ENCODE data around the gene LAMA5. TPM values are rescaled to one million over a fixed set of nuclear protein-coding genes. Genes with fewer than 3 reads are reported as not detected.

LAMA5 gene
- total and polyA plus RNA-seq, 8 donors = 41.4 to 278 (median 79.6) TPM

- TF ChIP-seq EP300 (IDR thresholded peaks at IDR 0.05) (no peak), POLR2A (IDR thresholded peaks at IDR 0.05) (no peak), POLR2AphosphoS5 (IDR thresholded peaks at IDR 0.05) (no peak), CTCF (IDR thresholded peaks at IDR 0.05) (no peak)
- H3K27ac ChIP-seq = no peak overlapping the region
- H3K36me3 ChIP-seq = peaks cover under 1 to 75% (median 65%) of the 10 kb centered on the region in 4 donors
- H3K4me3 ChIP-seq = no peak overlapping the region
- no peaks in the 10 kb centered on the region for H3K9me3 ChIP-seq
- DNase-seq = no peak
- peaks cover 0 to 2% (median 0%) of the 10 kb centered on the region in 4 donors for H3K4me1 ChIP-seq
- intact Hi-C loops (cut with DNase I; ENCODE audit: low total_unique reads) = no loop called here
- H3K27me3 ChIP-seq = no peaks in the 10 kb centered on the region
- 91 to 95% (median 94%) methylated on average over 31 to 44 of the region's 44 CpGs for WGBS, 5 donors
Observed at GRCh38 chr20:62394248-62395245, 27.4 kb upstream of the LAMA5 start.

GRCh38 chr20:62393830-62394229 lies 26.7 kb upstream of the LAMA5 start:
- no peak for DNase-seq
- Histone ChIP-seq H3K27me3 (no peaks in the 10 kb centered on the region), H3K9me3 (no peaks in the 10 kb centered on the region), H3K27ac (no peak overlapping the region), H3K4me3 (no peak overlapping the region), H3K36me3 (peaks cover 8 to 82% (median 72%) of the 10 kb centered on the region in 4 donors), H3K4me1 (peaks cover 0 to 9% (median under 1%) of the 10 kb centered on the region in 4 donors)
- no peak for TF ChIP-seq POLR2AphosphoS5 (IDR thresholded peaks at IDR 0.05)
- TF ChIP-seq EP300 (IDR thresholded peaks at IDR 0.05) = no peak
- intact Hi-C loops (cut with DNase I; ENCODE audit: low total_unique reads) = no loop called here
- 90 to 95% (median 92%) methylated on average over 17 to 24 of the region's 24 CpGs for WGBS, 5 donors

- DNase-seq = no peak
- Histone ChIP-seq H3K4me3 (no peak overlapping the region), H3K27me3 (no peaks in the 10 kb centered on the region), H3K36me3 (peaks cover 13 to 87% (median 78%) of the 10 kb centered on the region in 4 donors), H3K9me3 (no peaks in the 10 kb centered on the region), H3K27ac (no peak overlapping the region), H3K4me1 (peaks cover 0 to 14% (median 5%) of the 10 kb centered on the region in 4 donors)
- TF ChIP-seq POLR2AphosphoS5 (IDR thresholded peaks at IDR 0.05) = no peak
- no peak for TF ChIP-seq POLR2A (IDR thresholded peaks at IDR 0.05)
- TF ChIP-seq EP300 (IDR thresholded peaks at IDR 0.05) = no peak
- no peak for TF ChIP-seq CTCF (IDR thresholded peaks at IDR 0.05)
- intact Hi-C loops (cut with DNase I; ENCODE audit: low total_unique reads) = no loop called here
- 72 to 84% (median 83%) methylated on average over 12 of the region's 12 CpGs for WGBS, 5 donors
Observed at GRCh38 chr20:62393335-62393665, 26.2 kb upstream of the LAMA5 start.

GRCh38 chr20:62392621-62393334 lies 25.7 kb upstream of the LAMA5 start:
- 87 to 91% (median 89%) methylated on average over 19 to 21 of the region's 21 CpGs for WGBS, 5 donors
- H3K36me3 ChIP-seq = peaks cover 14 to 89% (median 83%) of the 10 kb centered on the region in 4 donors
- H3K27me3 ChIP-seq = no peaks in the 10 kb centered on the region
- no peaks in the 10 kb centered on the region for H3K9me3 ChIP-seq
- no peak for TF ChIP-seq POLR2A (IDR thresholded peaks at IDR 0.05)
- no peak for TF ChIP-seq EP300 (IDR thresholded peaks at IDR 0.05)
- no peak for TF ChIP-seq CTCF (IDR thresholded peaks at IDR 0.05)
- no peak for TF ChIP-seq POLR2AphosphoS5 (IDR thresholded peaks at IDR 0.05)
- H3K4me3 ChIP-seq = no peak overlapping the region
- no peak for DNase-seq
- peaks cover 3 to 19% (median 10%) of the 10 kb centered on the region in 4 donors for H3K4me1 ChIP-seq
- intact Hi-C loops (cut with DNase I; ENCODE audit: low total_unique reads) = no loop called here
- no peak overlapping the region for H3K27ac ChIP-seq

Data from stomach (tissue), 9 donors.